GM12801 (cell line): ENCODE results near the gene DTNBP1.

Source experiments
- TF ChIP-seq, protein P1 (sequence below): IDR thresholded peaks from one replicate; pipeline ENCODE4 v1.5.1; 2011; ENCODE audit warnings: control low read depth; ENCODE audit not compliant: insufficient read length; ENCODE audit errors: extremely low read depth

DTNBP1 gene

DNA sequence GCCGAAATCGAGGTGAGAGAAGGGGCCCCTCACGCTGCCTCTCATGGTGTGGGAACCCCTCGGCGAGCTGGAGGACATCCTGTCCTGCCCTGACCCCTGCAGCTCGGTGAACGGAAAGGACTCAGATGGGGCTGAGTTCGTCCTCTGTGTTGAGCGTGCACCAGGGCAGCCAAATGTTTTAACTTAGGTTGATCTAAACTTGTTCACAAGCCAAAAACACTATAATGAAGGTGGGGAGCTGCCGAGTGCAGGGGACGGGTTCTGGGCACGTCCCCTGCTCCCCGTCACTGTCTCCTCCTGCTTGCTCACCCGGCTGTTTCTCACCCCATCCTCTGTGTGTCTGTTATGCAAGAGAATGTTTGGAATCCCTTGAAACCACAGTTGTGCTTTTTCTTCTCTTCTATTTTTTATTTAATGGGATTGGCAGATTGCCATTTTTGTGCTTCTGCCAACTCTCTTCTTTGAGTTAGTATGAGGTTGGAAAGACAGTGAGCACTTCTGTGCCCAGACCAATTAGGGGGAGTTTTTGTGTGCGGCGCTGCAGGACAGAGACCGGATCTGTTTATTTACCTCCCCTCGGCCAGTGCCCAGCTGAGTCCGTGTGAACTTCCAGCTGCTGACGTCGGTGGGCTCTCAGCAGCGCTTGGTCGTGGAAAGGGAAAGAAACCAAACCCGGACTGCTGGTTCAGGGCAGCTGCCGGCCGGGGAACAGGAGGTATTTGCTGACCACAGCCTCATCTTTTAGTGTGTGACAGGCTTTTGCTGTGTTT, 158.1 kb downstream of the DTNBP1 start:
- TF ChIP-seq, protein P1, sequence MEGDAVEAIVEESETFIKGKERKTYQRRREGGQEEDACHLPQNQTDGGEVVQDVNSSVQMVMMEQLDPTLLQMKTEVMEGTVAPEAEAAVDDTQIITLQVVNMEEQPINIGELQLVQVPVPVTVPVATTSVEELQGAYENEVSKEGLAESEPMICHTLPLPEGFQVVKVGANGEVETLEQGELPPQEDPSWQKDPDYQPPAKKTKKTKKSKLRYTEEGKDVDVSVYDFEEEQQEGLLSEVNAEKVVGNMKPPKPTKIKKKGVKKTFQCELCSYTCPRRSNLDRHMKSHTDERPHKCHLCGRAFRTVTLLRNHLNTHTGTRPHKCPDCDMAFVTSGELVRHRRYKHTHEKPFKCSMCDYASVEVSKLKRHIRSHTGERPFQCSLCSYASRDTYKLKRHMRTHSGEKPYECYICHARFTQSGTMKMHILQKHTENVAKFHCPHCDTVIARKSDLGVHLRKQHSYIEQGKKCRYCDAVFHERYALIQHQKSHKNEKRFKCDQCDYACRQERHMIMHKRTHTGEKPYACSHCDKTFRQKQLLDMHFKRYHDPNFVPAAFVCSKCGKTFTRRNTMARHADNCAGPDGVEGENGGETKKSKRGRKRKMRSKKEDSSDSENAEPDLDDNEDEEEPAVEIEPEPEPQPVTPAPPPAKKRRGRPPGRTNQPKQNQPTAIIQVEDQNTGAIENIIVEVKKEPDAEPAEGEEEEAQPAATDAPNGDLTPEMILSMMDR: no peak

DNA sequence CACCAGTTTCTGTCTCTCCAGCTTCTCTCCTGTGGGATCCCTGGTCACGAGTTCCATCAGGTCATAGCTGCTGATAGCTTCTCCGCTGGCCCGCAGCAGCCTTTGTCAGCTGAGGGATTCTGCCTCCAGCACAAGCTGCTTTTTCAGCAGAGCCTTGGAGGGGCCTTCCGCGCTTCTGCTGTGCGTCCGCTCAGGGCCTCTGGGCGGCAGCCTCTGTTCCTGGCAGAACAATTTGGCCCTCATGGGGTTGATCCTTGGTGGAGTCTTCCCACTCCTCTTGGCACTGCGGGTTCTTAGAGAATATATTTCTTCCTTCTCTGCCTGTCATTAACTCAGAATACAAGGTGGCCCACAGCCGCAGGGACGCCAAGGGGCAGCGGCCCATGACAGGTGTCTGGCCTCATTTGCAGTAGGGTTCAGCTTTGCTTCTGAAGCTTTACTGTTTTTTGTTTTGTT, 158.8 kb downstream of the DTNBP1 start:
- TF ChIP-seq, protein P1: no peak

DNA sequence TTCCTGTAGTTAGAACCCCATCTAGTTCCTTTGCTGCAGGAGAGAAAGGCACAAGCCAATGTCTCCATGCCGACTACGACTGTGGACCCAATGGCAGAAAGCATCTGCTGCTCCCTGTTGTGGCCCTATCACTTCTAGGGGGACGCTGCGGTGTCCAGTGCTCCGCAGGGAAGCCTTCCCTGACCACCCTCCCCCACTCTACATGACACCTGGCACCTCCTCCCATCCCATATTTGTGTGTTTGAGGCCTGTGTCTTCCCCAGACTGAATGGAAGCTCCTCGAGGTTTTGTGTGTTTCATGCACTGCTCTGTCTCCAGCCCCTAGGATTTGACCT, 159.5 kb downstream of the DTNBP1 start:
- TF ChIP-seq, protein P1: no peak

DNA sequence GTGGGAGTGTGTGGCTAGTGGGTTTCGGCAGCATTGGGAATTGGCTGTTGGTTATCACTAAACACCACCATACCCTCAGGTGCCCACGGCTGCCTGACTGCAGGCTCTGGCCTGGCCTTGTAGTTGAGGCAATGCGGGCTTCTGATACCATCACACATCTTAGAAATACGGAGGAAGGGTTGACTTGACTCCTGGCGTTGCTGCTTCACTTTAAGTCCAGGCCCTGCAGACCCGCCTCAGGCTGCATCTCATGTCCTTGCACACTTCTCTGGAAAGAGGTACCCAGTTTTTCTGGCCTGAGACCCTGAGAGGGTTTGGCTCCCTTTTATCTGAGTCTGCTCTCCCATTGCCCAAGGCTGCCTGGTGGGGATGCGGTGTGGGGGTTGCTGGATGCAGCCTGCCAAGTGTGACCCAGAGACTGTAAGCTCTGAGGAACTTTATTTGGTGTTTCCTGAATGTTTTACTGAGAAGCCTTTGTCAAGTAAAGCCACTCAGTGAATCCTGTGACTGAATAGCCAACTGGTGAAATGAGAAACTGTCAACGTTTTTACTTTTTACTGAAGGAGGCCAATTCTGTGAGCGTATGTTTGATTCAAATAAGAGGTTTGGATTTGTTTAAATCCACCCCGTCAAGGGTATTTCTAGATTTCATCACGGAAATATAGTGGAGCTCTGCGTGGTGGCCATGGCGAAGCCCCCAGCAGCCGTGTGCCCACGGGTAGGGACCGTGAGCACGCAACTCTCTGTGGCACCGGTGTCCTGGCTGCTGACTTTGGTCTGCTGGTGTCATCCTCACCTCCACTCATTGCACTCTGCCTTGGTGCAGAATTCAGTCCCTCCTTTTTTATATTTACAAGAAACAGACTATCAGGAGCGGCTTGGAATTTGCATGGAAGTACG, 160.1 kb downstream of the DTNBP1 start:
- TF ChIP-seq, protein P1: no peak

DNA sequence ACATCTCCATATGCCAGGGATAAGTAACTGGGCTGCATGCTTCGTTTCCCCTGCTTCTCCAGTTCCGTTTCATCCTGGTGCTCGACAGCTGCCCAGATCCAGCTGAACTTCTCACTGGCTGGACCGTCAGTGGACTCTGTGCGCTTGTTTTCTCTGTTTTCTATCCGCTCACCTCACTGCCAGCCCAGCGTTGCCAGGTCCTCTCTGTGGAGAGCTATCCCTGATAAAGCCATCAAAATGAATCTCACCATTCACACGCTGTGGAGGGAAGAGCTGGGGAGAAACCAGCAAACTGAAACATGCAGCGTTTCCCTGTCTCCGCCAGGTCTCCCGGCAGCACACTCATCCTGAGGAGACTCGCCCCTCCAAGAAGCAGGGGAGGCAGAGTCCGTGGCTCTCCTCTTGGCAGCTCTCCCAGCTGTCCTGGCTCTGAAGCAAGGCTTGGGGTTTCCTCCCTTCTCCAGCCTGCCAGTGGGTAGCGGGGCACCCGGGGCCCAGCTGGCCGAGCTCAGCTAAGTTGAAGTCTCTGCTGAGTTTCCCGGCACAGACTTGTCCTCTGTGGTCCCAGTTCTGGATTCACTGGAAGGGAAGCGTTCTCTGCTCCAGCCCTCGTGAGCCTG, 160.9 kb downstream of the DTNBP1 start:
- TF ChIP-seq, protein P1: no peak

DNA sequence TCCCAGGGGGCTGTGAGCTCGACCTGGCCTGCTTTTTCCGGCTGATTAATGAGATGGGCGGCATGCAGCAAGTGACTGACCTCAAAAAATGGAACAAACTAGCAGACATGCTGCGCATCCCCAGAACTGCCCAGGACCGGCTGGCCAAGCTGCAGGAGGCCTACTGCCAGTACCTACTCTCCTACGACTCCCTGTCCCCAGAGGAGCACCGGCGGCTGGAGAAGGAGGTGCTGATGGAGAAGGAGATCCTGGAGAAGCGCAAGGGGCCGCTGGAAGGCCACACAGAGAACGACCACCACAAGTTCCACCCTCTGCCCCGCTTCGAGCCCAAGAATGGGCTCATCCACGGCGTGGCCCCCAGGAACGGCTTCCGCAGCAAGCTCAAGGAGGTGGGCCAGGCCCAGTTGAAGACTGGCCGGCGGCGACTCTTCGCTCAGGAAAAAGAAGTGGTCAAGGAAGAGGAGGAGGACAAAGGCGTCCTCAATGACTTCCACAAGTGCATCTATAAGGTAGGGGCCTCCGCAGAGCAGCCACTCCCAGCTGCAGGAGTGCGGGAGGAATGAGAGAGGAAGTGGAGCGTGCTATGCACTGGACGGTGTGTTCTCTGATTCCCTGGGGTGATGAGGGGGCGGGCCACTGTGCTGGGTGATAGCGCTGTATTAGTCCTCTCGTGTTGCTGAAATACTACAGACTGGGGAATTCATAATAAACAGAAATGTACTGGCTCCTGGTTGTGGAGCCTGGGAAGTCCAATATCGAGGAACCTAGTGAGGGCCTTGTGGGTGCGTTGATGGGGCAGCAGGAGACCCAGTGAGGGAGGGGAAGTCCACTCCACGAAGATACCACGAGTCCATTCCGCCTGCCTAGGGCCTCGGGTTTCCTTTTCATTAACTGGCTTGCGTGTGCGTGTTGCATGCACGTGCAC, 161.7 kb downstream of the DTNBP1 start:
- TF ChIP-seq, protein P1: no peak
